COLO829 (cell line): ENCODE data around the gene STYXL2.

Experiments
- DNase-seq: peaks from one replicate; pipeline ENCODE4 v3.0.0; 2012; ENCODE audit warnings: low spot score

STYXL2 gene

DNA sequence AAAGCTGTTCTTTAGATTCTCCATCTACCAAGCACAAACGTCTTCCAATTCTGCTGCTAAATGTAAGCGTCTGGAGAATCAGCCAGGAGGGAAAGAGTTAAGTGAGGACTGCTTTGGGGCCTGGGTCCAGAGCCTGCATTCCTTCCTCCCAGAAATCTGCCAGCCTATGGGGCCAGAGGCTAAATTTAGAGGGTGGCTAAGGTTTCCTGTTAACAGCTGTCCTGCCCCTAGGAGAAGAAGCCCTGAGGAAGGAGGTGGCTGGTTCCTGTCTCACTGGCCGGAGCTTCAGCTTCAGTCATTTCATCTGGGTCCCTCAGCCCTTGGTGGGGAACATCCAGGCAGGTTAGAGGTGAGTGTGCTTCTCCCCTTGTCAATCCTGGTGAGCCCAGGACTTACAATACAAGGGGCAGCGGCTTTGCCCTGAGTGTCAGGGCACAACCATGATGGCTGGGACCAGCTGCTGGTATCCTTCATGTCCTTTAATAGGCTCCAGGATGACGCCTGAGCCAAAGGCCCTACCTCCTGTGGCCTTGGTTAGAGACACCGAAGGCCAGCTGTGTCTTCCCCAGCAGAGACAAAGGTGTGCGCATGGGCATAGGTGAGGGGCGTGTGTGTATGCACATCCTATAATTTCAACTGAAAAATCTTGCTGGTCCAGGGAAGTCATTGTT is at the start of gene STYXL2:
Gene STYXL2 (plus strand): TSS at position 230 of the 671 bp plus-strand sequence. CDS start 775 bp downstream, outside the sequence.
- no peak for DNase-seq

DNA sequence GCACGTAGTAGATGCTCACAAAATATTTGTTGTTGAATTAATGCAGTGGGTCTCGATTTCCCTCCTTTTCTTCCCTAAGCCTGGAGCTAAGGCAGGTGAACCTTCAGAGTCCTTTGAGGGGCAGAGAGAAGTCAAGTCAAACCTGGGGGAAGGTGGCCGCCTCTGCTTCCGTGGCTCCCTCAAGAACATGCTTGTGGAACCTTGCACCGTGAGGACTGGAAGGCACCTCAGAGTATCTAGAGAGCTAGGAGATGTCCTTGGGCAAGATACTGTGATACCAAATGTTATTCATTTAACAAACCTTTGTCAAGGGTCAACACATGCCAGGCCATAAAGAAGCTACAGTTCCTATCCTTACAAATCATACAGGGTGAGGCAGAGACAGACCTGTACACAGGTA is 42.0 kb upstream of the STYXL2 start:
- no peak for DNase-seq

DNA sequence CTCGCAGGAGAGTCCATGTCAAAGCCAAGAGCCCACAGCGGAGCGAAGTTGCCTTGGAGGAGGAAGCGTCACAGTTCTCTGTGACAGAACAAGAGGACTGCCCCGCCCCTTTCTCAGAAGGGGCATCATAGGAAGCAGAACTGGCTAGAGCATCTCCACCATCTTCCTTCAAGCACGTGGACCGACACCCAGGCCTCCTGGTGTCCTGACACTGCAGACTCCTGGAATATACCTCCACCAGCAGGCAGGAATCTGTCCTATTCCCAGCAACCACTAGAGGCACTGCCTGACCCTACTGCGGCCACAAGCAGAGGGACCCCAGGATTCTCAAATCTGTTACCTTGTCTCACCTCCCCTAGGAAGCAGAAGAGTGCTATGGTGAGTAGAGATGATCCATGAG is 41.5 kb upstream of the STYXL2 start:
- DNase-seq: peak; percentile 47

DNA sequence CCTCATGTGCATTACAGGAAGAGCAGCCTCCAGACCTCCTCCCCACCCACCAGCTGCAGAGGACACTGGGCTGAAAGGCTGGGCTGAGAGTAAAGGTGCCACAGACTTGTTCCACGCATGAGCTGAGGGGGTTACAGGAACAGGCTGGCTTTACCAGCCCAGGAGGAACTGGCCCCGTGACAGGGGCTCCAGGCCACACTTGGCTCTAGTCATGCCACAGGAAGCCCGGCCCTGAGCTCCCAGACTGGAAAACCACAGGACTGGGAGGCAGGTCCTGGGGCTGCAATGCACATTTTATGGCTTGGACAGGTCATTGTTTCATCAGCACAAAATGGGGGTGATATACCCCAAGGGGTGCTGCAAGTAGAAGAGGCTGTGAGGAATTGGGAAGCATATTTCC is 39.3 kb upstream of the STYXL2 start:
- no peak for DNase-seq

GRCh38 chr1:167054946-167055630 is 38.8 kb upstream of the STYXL2 start:
- DNase-seq: no peak

GRCh38 chr1:167056529-167057231 is 37.2 kb upstream of the STYXL2 start:
- no peak for DNase-seq

DNA sequence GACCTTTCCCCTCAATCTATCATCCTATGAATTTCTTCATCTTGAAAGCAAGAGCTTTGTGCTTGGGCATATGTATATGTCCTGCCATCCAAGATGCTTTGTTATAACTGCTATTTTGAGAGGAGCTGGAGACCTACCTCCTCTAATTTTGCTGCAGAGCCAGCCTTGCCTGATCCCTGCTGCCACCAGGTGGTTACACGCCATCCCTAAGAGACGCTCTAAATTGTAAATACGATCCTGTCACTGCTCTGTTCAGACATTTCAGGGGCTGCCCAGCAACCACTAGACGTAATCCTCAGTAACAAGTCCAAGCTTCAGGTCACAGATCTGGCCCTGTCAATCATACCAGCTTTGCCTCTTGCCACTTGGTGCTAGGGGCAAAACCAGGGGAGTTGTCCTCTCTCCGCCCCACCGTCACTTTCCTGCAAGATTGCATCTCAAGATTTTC is 36.6 kb upstream of the STYXL2 start:
- peak; percentile 22 for DNase-seq

DNA sequence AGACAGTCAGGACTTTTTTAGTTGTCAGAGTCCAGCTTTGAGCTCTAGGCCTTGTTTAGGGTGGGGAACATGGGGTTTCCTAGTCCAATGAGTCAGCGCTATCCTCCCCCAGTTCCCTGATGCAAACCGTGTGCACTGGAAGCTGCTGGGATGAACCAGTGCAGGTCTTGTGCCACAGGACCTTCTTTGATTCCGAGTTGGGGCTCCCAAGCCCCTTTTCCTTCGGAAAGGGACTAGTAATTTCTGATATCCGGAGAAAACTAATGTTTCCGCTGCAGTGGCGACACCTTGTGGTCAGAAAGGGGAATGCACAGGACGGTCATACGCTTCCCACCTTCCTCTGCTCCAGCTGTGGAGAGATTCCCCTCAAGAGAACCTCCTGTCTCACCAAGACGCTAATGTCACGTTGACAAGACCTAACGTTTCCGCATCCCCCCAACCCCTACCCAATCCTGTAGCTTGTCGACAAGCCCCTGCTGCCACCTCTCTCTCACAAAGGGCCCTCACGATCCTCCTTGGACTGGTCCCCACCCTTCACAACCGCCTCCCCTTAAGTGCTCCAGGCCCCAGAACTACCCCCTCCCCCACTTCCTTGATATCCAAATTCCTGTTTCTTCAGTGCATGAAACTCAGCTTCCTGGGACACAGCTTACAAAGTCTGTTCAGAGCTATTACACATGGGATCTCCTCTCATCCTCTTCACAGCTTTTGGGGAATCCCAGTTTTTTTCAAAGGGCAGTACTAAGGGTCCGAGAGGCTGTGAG is 34.6 kb upstream of the STYXL2 start:
- DNase-seq: peak; percentile 85

GRCh38 chr1:167059809-167060107 is 34.1 kb upstream of the STYXL2 start:
- DNase-seq: no peak

GRCh38 chr1:167060141-167061072 is 33.5 kb upstream of the STYXL2 start:
- no peak for DNase-seq

GRCh38 chr1:167061073-167061464 is 32.8 kb upstream of the STYXL2 start:
- DNase-seq: no peak

DNA sequence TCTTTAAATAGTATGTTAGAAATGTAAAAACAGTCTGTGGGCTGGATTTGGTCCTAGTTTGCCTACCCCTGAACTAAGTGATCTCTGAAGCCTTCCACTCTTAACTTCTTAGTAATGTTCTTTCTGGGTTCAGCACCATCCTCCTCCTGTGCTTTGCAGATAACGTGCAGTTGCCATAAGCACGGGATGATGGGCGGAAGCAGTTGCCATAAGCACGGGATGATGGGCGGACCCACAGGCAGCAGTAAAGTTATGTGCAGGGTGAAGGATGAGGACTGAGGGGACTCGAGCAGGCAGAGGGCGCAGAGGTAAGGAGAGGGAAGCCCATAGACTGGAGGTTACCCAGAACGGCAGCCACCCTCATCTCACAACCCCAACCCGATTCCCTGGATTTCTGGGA is 29.3 kb upstream of the STYXL2 start:
- DNase-seq: no peak

DNA sequence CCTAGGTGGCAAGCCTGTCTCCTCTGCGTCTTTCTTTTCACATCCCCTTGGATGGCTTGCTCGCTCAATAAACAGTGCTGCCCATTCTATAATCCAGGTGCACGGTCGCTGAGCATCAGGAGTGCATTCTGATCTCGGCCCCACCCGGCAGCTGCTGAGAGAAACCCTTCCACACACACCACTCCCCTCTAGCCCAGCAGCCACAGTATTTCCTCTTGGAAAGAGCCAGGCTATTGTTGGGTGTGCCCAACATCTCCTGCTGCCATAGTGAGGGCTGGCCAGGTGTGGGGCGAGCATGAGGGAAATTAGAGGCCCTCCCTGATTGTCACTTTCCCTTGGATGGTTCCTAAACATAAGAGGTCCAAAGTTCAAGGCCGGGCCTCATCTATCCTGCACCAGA is 28.4 kb upstream of the STYXL2 start:
- no peak for DNase-seq

- DNase-seq: peak; percentile 74
Measured at GRCh38 chr1:167066333-167067122, 27.3 kb upstream of the STYXL2 start.

DNA sequence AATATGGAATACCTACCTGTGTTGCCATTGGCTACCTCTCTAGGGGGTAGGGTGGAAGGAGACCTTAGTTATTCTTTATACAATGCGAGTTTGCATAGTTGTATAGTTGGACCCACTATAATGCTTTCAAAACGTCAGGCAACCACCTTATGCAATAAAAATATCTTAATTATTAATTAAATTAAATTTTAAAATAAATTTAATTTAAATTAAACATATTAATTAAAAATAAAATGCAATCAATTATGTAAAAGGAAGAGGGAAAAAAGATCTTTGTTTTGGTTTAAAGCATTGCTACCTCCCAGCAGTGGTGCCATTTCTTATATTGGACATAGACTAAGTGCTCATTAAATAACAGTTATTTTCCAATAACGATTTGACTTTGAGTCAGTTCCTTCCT is 26.0 kb upstream of the STYXL2 start:
- DNase-seq: no peak

DNA sequence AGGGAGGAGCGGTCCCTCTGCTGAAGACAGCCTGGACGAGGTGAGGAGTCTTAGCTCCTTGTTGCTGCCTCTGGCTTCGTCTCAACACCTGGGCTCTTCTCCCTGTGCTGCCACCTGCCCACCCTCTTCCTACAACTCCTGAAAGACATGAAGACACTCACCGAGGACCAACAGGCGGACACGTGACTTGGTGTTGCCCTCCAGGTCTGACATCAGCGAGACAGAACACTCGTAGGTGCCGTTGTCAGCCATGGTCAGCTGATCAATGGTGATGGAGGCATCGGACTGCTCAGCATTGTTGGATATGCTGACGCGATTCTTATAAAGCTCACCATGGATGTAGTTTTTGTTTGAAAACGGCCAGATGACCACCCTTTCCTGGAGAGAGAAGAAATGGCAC is 25.1 kb upstream of the STYXL2 start:
- DNase-seq: no peak

GRCh38 chr1:167071286-167071685 is 22.6 kb upstream of the STYXL2 start:
- DNase-seq: no peak

DNA sequence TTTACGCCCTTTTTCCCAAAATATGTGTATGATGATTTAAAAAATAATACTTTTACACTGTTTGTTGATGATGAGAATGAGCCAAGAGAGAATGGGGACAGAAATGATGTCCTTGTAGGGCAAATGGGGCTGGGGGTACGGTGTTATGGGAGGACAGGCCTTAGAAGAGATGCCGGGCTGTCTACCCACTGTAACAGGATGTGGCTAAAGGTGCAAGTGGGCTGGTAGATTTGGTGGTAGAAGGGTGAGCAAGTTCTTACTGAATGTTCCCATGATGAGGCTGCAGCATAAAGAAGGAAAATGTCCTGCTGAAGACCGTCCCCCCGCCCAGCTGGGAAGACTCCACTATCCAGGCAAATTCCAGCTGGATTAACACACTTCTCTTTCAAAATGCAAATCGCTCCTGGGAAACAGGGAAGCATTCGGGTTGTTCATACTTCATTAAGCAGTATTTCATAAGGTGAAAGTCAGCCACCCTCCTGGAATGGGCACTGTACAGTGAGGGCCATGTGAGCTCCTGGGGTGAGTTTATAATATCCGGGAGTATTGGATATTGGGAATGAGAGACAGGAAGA is 17.7 kb upstream of the STYXL2 start:
- no peak for DNase-seq

- no peak for DNase-seq
Measured at GRCh38 chr1:167077128-167077867, 16.6 kb upstream of the STYXL2 start.

DNA sequence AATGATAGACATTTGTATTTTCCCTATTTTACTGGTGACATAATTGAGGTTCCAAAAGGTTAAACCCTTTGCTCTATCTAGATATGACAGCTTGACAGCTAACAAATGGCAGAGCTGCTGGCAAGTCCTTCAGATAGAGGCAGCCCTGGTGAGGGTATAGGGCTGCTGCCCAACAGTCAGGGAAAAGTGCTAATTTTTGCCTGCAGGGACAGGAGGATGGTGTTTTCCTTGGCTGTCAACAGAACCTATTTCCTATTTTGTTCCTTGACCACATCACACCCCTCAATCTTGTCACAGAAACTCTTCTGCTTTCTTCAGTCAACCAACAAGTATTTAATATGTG is 16.0 kb upstream of the STYXL2 start:
- no peak for DNase-seq
